ENCODE measurements around the gene STMN3. TPM values are rescaled to one million over a fixed set of nuclear protein-coding genes. Genes with fewer than 3 reads are reported as not detected.
A peak's percentile ranks its signal among the peaks of the same experiment; 100 is the strongest.

Gene STMN3
- total and polyA plus RNA-seq, 5 donors from 2014 or later, result 11.7 to 64.6 (median 13.2) TPM

DNA sequence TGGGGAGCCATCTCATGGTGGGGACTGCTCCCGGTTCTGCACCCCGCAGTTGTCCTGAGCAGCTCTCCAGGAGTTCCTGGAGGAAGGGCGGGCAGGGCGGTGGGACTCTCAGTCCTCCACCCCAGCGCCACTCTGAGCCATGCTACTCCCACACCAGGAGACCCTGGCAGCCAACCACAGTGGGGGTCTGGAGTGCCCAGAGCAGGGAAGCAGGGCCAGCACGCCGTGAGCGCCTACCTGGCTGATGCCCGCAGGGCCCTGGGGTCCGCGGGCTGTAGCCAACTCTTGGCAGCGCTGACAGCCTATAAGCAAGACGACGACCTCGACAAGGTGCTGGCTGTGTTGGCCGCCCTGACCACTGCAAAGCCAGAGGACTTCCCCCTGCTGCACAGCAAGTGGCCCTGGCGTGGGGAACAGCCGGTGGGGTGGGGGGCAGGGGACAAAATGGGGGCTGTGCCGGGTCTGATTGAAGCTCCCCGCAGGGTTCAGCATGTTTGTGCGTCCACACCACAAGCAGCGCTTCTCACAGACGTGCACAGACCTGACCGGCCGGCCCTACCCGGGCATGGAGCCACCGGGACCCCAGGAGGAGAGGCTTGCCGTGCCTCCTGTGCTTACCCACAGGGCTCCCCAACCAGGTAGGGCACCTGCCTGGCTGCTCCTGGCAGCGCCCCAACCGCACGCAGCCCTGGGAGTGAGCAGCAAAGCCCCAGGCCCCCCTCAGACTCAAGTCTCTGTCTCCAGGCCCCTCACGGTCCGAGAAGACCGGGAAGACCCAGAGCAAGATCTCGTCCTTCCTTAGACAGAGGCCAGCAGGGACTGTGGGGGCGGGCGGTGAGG lies 41.6 kb upstream of the STMN3 start:
- H3K9me3 ChIP-seq (ENCODE audit: control insufficient read depth in 2 of 2, low read length in 2 of 2), result no peaks in the 10 kb centered on the region
- no peaks in the 10 kb centered on the region for H3K27me3 Mint-ChIP-seq
- H3K27ac Mint-ChIP-seq, result peak overlapping the region in 1 of 3 donors; percentile 48
- peaks cover 17% of the 10 kb centered on the region for H3K4me1 ChIP-seq (ENCODE audit: control insufficient read depth, insufficient read depth, low read length, poor library complexity, severe bottlenecking)
- no peak for ATAC-seq (ENCODE audit: low read depth in 2 of 2)
- H3K27me3 ChIP-seq (ENCODE audit: control insufficient read depth, insufficient read depth, low read length), result no peaks in the 10 kb centered on the region
- DNase-seq, result no peak
- H3K36me3 ChIP-seq (ENCODE audit: control insufficient read depth, insufficient read depth, low read length), result no peaks in the 10 kb centered on the region
- H3K4me3 ChIP-seq (ENCODE audit: low read depth, low read length), result no peak overlapping the region
- H3K36me3 Mint-ChIP-seq, result no peaks in the 10 kb centered on the region
- peaks cover 0 to 5% (median 0%) of the 10 kb centered on the region in 7 donors for H3K9me3 Mint-ChIP-seq
- peaks cover 0 to 15% (median 0%) of the 10 kb centered on the region in 4 donors for H3K4me1 Mint-ChIP-seq
- no peak overlapping the region for H3K27ac ChIP-seq (ENCODE audit: insufficient read depth, low read length, poor library complexity, severe bottlenecking)
- H3K4me3 Mint-ChIP-seq, result no peak overlapping the region

DNA sequence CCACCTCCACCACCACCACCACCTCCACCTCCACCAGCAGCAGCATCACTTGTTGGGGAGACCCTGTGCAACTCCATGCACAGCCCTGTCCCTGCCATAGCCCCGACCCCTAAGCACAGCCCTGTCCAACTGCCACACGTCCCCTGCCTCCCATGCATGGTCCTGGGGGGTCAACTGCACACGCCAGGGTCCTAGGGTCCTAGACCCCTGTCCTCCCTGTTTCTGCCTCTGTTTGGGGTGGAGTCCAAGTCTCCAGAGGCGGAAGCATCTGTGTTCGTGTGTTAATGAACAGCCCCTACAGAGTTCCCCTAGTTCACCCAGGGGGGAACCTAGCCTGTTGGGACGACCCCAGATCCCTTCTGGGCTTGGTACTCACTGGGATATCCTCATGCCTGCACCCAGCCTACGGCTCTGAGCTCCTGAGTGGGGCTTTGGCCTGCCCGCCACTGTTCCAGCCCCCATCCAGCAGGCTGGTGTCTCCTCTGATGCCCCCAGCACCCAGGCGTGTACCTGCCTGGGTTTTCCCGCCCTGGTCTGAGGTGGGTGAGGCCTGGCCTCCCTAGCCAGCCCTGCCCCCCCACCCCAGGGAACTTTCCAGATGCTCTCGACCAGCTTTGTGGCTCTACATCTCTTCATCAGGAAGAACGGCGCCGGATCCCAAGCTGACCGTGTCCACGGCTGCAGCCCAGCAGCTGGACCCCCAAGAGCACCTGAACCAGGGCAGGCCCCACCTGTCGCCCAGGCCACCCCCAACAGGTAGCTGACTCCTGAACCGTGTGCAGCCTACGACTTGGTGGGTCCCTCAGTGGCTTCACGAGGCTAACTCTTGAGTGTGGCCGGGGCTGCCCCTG lies 40.7 kb upstream of the STMN3 start:
- H3K4me1 Mint-ChIP-seq, result peaks cover 0 to 15% (median 0%) of the 10 kb centered on the region in 4 donors
- peaks cover 17% of the 10 kb centered on the region for H3K4me1 ChIP-seq (ENCODE audit: control insufficient read depth, insufficient read depth, low read length, poor library complexity, severe bottlenecking)
- H3K27me3 ChIP-seq (ENCODE audit: control insufficient read depth, insufficient read depth, low read length), result no peaks in the 10 kb centered on the region
- no peaks in the 10 kb centered on the region for H3K9me3 ChIP-seq (ENCODE audit: control insufficient read depth in 2 of 2, low read length in 2 of 2)
- H3K36me3 Mint-ChIP-seq, result no peaks in the 10 kb centered on the region
- DNase-seq, result no peak
- no peak overlapping the region for H3K27ac ChIP-seq (ENCODE audit: insufficient read depth, low read length, poor library complexity, severe bottlenecking)
- ATAC-seq (ENCODE audit: low read depth in 2 of 2), result no peak
- H3K36me3 ChIP-seq (ENCODE audit: control insufficient read depth, insufficient read depth, low read length), result no peaks in the 10 kb centered on the region
- peaks cover 0 to 5% (median 0%) of the 10 kb centered on the region in 7 donors for H3K9me3 Mint-ChIP-seq
- peak overlapping the region in 1 of 3 donors; percentile 25 for H3K27ac Mint-ChIP-seq
- H3K27me3 Mint-ChIP-seq, result no peaks in the 10 kb centered on the region
- peak overlapping the region in 1 of 4 donors; percentile 68 for H3K4me3 Mint-ChIP-seq
- H3K4me3 ChIP-seq (ENCODE audit: low read depth, low read length), result no peak overlapping the region

DNA sequence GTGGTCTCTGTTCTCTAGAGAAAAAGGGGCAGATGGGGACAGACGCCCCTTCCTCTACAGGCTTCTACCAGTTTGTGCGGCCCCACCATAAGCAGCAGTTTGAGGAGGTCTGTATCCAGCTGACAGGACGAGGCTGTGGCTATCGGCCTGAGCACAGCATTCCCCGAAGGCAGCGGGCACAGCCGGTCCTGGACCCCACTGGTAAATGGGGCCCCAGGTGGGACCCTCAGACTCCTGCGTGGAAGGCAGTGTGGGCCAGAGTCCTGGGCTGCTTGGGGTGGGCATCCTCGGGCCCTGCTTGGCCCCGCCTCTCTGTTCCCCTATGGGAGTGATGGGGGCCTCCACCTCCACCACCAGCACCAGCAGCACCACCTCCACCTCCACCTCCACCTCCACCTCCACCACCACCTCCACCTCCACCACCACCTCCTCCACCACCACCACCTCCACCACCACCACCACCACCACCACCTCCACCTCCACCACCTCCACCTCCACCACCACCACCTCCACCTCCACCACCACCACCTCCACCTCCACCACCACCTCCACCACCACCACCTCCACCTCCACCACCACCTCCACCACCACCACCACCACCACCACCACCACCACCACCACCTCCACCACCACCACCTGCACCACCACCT lies 40.0 kb upstream of the STMN3 start:
- ATAC-seq (ENCODE audit: low read depth in 2 of 2) (no peak), DNase-seq (no peak)
- peaks cover 17% of the 10 kb centered on the region for H3K4me1 ChIP-seq (ENCODE audit: control insufficient read depth, insufficient read depth, low read length, poor library complexity, severe bottlenecking)
- Mint-ChIP-seq H3K9me3 (peaks cover 0 to 5% (median 0%) of the 10 kb centered on the region in 7 donors), H3K4me3 (no peak overlapping the region), H3K27me3 (no peaks in the 10 kb centered on the region), H3K4me1 (peaks cover 0 to 15% (median 0%) of the 10 kb centered on the region in 4 donors), H3K27ac (no peak overlapping the region), H3K36me3 (no peaks in the 10 kb centered on the region)
- H3K36me3 ChIP-seq (ENCODE audit: control insufficient read depth, insufficient read depth, low read length), result no peaks in the 10 kb centered on the region
- H3K9me3 ChIP-seq (ENCODE audit: control insufficient read depth in 2 of 2, low read length in 2 of 2), result no peaks in the 10 kb centered on the region
- no peak overlapping the region for H3K27ac ChIP-seq (ENCODE audit: insufficient read depth, low read length, poor library complexity, severe bottlenecking)
- H3K4me3 ChIP-seq (ENCODE audit: low read depth, low read length), result no peak overlapping the region
- H3K27me3 ChIP-seq (ENCODE audit: control insufficient read depth, insufficient read depth, low read length), result no peaks in the 10 kb centered on the region

DNA sequence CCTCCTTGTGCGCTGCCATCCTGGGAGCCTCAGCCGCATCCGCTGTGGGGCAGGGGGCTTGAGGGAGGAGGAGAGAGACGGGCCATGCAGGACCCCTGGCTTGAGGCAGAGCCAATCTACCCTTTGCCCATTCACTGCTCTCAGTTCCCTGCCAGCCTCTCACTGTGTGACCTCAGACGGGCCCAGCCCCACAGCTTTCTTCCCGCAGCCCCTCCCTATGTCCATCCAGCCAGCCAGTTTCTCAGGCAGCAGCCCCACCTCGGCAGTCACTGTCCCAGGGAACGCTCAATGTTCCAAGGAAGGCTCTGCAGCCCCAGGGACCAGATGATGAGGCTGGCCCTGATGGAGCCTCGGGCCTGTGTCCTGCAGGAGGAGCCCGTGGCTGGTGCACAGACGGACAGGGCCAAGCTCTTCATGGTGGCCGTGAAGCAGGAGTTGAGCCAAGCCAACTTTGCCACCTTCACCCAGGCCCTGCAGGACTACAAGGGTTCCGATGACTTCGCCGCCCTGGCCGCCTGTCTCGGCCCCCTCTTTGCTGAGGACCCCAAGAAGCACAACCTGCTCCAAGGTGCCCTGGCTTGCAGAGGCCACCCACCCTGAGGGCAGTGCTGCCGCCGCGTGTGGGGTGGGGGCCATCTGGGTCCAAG lies 39.3 kb upstream of the STMN3 start:
- Histone ChIP-seq H3K4me1 (ENCODE audit: control insufficient read depth, insufficient read depth, low read length, poor library complexity, severe bottlenecking) (peaks cover 18% of the 10 kb centered on the region), H3K9me3 (ENCODE audit: control insufficient read depth in 2 of 2, low read length in 2 of 2) (no peaks in the 10 kb centered on the region), H3K27me3 (ENCODE audit: control insufficient read depth, insufficient read depth, low read length) (no peaks in the 10 kb centered on the region), H3K27ac (ENCODE audit: insufficient read depth, low read length, poor library complexity, severe bottlenecking) (no peak overlapping the region), H3K4me3 (ENCODE audit: low read depth, low read length) (no peak overlapping the region), H3K36me3 (ENCODE audit: control insufficient read depth, insufficient read depth, low read length) (no peaks in the 10 kb centered on the region)
- ATAC-seq (ENCODE audit: low read depth in 2 of 2), result no peak
- H3K27me3 Mint-ChIP-seq, result no peaks in the 10 kb centered on the region
- H3K36me3 Mint-ChIP-seq, result no peaks in the 10 kb centered on the region
- peaks cover 0 to 16% (median 0%) of the 10 kb centered on the region in 4 donors for H3K4me1 Mint-ChIP-seq
- H3K27ac Mint-ChIP-seq, result peak overlapping the region in 1 of 3 donors; percentile 71
- H3K4me3 Mint-ChIP-seq, result no peak overlapping the region
- no peak for DNase-seq
- peaks cover 0 to 5% (median 0%) of the 10 kb centered on the region in 7 donors for H3K9me3 Mint-ChIP-seq

DNA sequence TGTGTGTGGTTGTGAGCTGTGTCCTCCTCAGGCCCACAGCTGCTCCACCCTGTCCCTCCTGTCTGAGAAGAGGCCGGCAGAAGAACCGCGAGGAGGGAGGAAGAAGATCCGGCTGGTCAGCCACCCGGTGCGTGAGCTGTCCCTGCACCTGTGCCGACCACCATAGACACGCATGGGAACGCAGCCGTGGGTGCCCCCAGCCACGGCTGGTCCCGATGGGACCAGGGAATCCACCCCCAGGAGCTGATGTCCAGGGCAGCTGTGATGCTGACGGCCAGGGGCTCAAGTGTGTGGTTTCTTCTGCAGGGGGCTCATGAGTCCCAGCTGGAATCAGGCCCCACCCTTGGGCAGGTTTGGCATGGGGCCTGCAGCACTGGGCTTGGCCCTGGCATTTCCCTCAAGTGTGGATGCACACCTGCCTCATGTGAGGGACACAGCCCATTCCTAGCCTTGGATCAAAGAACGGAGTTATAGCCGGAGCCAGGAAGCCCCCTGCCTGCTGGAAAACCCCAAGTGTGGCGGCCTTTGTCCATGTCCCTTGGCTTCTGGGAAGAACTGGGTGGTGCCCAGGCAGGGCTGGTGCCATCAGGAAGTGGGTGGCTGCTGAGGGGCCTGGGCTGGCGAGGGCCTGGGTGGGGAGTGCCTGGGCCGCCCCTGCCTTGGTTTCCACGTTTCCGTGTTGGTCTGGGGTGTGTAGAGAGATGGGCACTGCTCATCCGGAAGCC lies 38.6 kb upstream of the STMN3 start:
- Histone ChIP-seq H3K4me3 (ENCODE audit: low read depth, low read length) (no peak overlapping the region), H3K27me3 (ENCODE audit: control insufficient read depth, insufficient read depth, low read length) (no peaks in the 10 kb centered on the region), H3K9me3 (ENCODE audit: control insufficient read depth in 2 of 2, low read length in 2 of 2) (no peaks in the 10 kb centered on the region), H3K36me3 (ENCODE audit: control insufficient read depth, insufficient read depth, low read length) (no peaks in the 10 kb centered on the region), H3K27ac (ENCODE audit: insufficient read depth, low read length, poor library complexity, severe bottlenecking) (no peak overlapping the region), H3K4me1 (ENCODE audit: control insufficient read depth, insufficient read depth, low read length, poor library complexity, severe bottlenecking) (peaks cover 18% of the 10 kb centered on the region)
- Mint-ChIP-seq H3K36me3 (no peaks in the 10 kb centered on the region), H3K9me3 (peaks cover 0 to 5% (median 0%) of the 10 kb centered on the region in 7 donors), H3K4me1 (peaks cover 0 to 14% (median 0%) of the 10 kb centered on the region in 4 donors), H3K27me3 (no peaks in the 10 kb centered on the region), H3K4me3 (no peak overlapping the region), H3K27ac (peak overlapping the region in 1 of 3 donors; percentile 66)
- ATAC-seq (ENCODE audit: low read depth in 2 of 2), result no peak
- no peak for DNase-seq

DNA sequence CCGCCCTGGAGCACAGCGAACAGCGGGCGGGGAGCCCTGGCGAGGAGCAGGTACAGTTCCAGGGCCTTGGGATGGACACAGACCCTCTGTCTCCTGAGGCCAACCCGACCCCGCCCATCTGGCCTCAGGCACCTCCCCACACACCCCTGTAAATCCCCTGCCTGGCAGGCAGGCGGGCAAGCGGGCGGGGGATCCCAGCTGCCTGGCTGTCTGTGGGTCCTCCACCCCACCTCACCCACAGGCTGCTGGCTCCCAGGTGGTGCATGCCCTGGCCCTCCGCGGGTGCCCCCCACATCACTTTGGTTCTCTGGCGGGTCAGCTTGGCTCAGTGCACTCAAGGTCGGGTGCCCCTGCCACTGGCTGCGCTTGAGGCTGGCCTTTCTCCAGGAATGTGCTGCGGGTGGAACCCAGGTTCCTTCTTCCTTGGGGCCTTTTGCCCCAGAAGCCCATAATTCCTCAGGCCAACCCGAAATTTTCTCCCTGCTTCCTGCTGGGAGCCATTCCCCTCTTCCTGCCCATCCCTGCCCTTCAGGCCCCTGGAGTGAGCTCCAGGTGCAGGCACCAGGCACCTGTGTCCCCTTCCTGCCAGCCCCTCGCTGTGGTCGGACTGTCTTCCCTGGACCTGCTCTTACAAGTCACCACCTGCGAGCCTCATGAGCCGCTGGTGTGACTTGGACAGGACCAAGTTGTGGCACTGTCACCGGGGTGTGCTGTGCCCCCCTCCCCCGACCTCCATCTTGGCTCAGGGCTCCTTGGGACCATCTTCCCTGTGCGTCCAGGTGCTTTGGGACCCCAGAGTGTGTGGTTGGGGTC lies 37.9 kb upstream of the STMN3 start:
- Mint-ChIP-seq H3K9me3 (peaks cover 0 to 4% (median 0%) of the 10 kb centered on the region in 7 donors), H3K4me3 (no peak overlapping the region), H3K36me3 (no peaks in the 10 kb centered on the region), H3K27me3 (no peaks in the 10 kb centered on the region), H3K27ac (peak overlapping the region in 1 of 3 donors; percentile 66), H3K4me1 (peaks cover 0 to 10% (median 0%) of the 10 kb centered on the region in 4 donors)
- peaks cover 13% of the 10 kb centered on the region for H3K4me1 ChIP-seq (ENCODE audit: control insufficient read depth, insufficient read depth, low read length, poor library complexity, severe bottlenecking)
- no peak overlapping the region for H3K4me3 ChIP-seq (ENCODE audit: low read depth, low read length)
- H3K9me3 ChIP-seq (ENCODE audit: control insufficient read depth in 2 of 2, low read length in 2 of 2), result no peaks in the 10 kb centered on the region
- H3K27ac ChIP-seq (ENCODE audit: insufficient read depth, low read length, poor library complexity, severe bottlenecking), result no peak overlapping the region
- ATAC-seq (ENCODE audit: low read depth in 2 of 2) (no peak), DNase-seq (no peak)
- H3K36me3 ChIP-seq (ENCODE audit: control insufficient read depth, insufficient read depth, low read length), result no peaks in the 10 kb centered on the region
- no peaks in the 10 kb centered on the region for H3K27me3 ChIP-seq (ENCODE audit: control insufficient read depth, insufficient read depth, low read length)

Measured in CD4-positive, CD25-positive, alpha-beta regulatory T cell (primary cell).